CD8-positive, alpha-beta memory T cell (primary cell): ENCODE results near the gene KCNQ5. TPM values are rescaled to one million over a fixed set of nuclear protein-coding genes. Genes with fewer than 3 reads are reported as not detected.

Experiments used
- CTCF ChIA-PET: fragments of 350-600 bp; sonication (Branson Sonifier 250); formaldehyde crosslinking; loops from one replicate; lab custom pipeline; 2021; ENCODE audit warnings: antibody characterized with exemption; lab: Charles Lee
- POLR2A ChIA-PET: fragments of 350-600 bp; sonication (Branson Sonifier 250); formaldehyde crosslinking; loops from one replicate; lab custom pipeline; 2021; ENCODE audit warnings: antibody characterized with exemption; lab: Charles Lee
- DNase-seq, 5 donors: peaks; one replicate each; pipeline versions ENCODE4 v3.0.0 to v3.0.0-alpha.2; 2020 to 2022; ENCODE audit warnings: mixed read lengths in 1 of 5
- H3K27ac ChIP-seq: one replicate; pipeline ENCODE4 v1.7.0; 2013; ENCODE audit warnings: low read depth, mild to moderate bottlenecking, low read length, moderate library complexity
- H3K27me3 ChIP-seq: 2 replicates; pipeline ENCODE4 v1.7.0; 2013; ENCODE audit warnings: low read length, mild to moderate bottlenecking; ENCODE audit not compliant: insufficient read depth, poor library complexity, severe bottlenecking
- H3K36me3 ChIP-seq: 2 replicates; pipeline ENCODE4 v1.7.0; 2013; ENCODE audit warnings: mild to moderate bottlenecking, low read length, moderate library complexity; ENCODE audit not compliant: insufficient read depth
- H3K4me1 ChIP-seq: 2 replicates; pipeline ENCODE4 v1.7.0; 2013; ENCODE audit warnings: mild to moderate bottlenecking, low read length, moderate library complexity; ENCODE audit not compliant: insufficient read depth
- H3K4me3 ChIP-seq: 2 replicates; pipeline ENCODE4 v1.7.0; 2013; ENCODE audit warnings: mild to moderate bottlenecking, low read length
- H3K9me3 ChIP-seq: 2 replicates; pipeline ENCODE4 v1.7.0; 2013; ENCODE audit warnings: mild to moderate bottlenecking, low read length
- H3K27ac Mint-ChIP-seq, 8 donors: one replicate each; pipeline ENCODE4 v1.8.0; 2020 to 2021; ENCODE audit warnings: mixed read lengths in 8 of 8, mild to moderate bottlenecking in 6 of 8, inconsistent platforms in 3 of 8, moderate library complexity in 3 of 8
- H3K27me3 Mint-ChIP-seq, 2 donors: one replicate each; pipeline ENCODE4 v1.8.0; 2020 to 2021; ENCODE audit warnings: mixed read lengths in 2 of 2, mild to moderate bottlenecking in 1 of 2, moderate library complexity in 1 of 2
- H3K36me3 Mint-ChIP-seq, 3 donors: one replicate each; pipeline ENCODE4 v1.8.0; 2020 to 2021; ENCODE audit warnings: mixed read lengths in 3 of 3, inconsistent platforms in 1 of 3, mild to moderate bottlenecking in 1 of 3
- H3K4me1 Mint-ChIP-seq, 3 donors: one replicate each; pipeline ENCODE4 v1.8.0; 2020 to 2021; ENCODE audit warnings: mixed read lengths in 3 of 3, inconsistent platforms in 1 of 3, mild to moderate bottlenecking in 1 of 3
- H3K4me3 Mint-ChIP-seq, 7 donors: one replicate each; pipeline ENCODE4 v1.8.0; 2020 to 2021; ENCODE audit warnings: mixed read lengths in 7 of 7, mild to moderate bottlenecking in 6 of 7, moderate library complexity in 4 of 7, inconsistent platforms in 2 of 7
- H3K9me3 Mint-ChIP-seq, 5 donors: one replicate each; pipeline ENCODE4 v1.8.0; 2020 to 2022; ENCODE audit warnings: mixed read lengths in 5 of 5, mild to moderate bottlenecking in 3 of 5, moderate library complexity in 2 of 5, inconsistent platforms in 1 of 5
- polyA plus RNA-seq: library from polyadenylated mRNA; unstranded; fragments of 300-500 nt; fragmentation: Illumina TruSeq; gene quantifications from one replicate; pipeline ENCODE4 v1.2.3, GENCODE V29; 2021
- total RNA-seq, 2 experiments: library from RNA; stranded (reverse); gene quantifications; one replicate each; pipeline ENCODE4 v1.2.3, GENCODE V29; 2021

The KCNQ5 gene
- total and polyA plus RNA-seq, 3 experiments from 2014 or later = 0.85 to 8.5 (median 7.9) TPM

GRCh38 chr6:73030791-73031782 is 409.2 kb downstream of the KCNQ5 start:
- H3K27ac Mint-ChIP-seq = no peak overlapping the region
- H3K4me1 ChIP-seq = no peaks in the 10 kb centered on the region
- no peak overlapping the region for H3K27ac ChIP-seq
- no peak overlapping the region for H3K4me3 ChIP-seq
- no peak for DNase-seq
- no peaks in the 10 kb centered on the region for H3K27me3 Mint-ChIP-seq
- H3K36me3 ChIP-seq = no peaks in the 10 kb centered on the region
- no peaks in the 10 kb centered on the region for H3K36me3 Mint-ChIP-seq
- H3K9me3 ChIP-seq = no peaks in the 10 kb centered on the region
- POLR2A ChIA-PET = no interaction called here
- CTCF ChIA-PET = no interaction called here
- no peaks in the 10 kb centered on the region for H3K27me3 ChIP-seq
- no peaks in the 10 kb centered on the region for H3K4me1 Mint-ChIP-seq
- no peak overlapping the region for H3K4me3 Mint-ChIP-seq
- no peaks in the 10 kb centered on the region for H3K9me3 Mint-ChIP-seq

- Mint-ChIP-seq H3K4me3 (no peak overlapping the region), H3K36me3 (no peaks in the 10 kb centered on the region), H3K27me3 (no peaks in the 10 kb centered on the region), H3K9me3 (peaks cover 0 to 4% (median 0%) of the 10 kb centered on the region in 5 donors), H3K4me1 (no peaks in the 10 kb centered on the region), H3K27ac (no peak overlapping the region)
- no peak for DNase-seq
- no peak overlapping the region for H3K27ac ChIP-seq
- ChIA-PET POLR2A (no interaction called here), CTCF (no interaction called here)
- no peak overlapping the region for H3K4me3 ChIP-seq
- no peaks in the 10 kb centered on the region for H3K9me3 ChIP-seq
- H3K27me3 ChIP-seq = no peaks in the 10 kb centered on the region
- no peaks in the 10 kb centered on the region for H3K4me1 ChIP-seq
- no peaks in the 10 kb centered on the region for H3K36me3 ChIP-seq
Measured at GRCh38 chr6:73032586-73032985, 410.7 kb downstream of the KCNQ5 start.

- ChIA-PET CTCF (no interaction called here), POLR2A (no interaction called here)
- Mint-ChIP-seq H3K4me3 (no peak overlapping the region), H3K9me3 (peaks cover 3 to 24% (median 16%) of the 10 kb centered on the region in 5 donors), H3K27me3 (no peaks in the 10 kb centered on the region), H3K36me3 (peaks cover 0 to 16% (median 1%) of the 10 kb centered on the region in 3 donors), H3K4me1 (no peaks in the 10 kb centered on the region), H3K27ac (no peak overlapping the region)
- Histone ChIP-seq H3K27ac (no peak overlapping the region), H3K9me3 (no peaks in the 10 kb centered on the region), H3K27me3 (no peaks in the 10 kb centered on the region), H3K4me1 (no peaks in the 10 kb centered on the region), H3K4me3 (no peak overlapping the region), H3K36me3 (no peaks in the 10 kb centered on the region)
- DNase-seq = no peak
Measured at GRCh38 chr6:73036689-73037088, 414.8 kb downstream of the KCNQ5 start.

- no peaks in the 10 kb centered on the region for H3K27me3 Mint-ChIP-seq
- no peak for DNase-seq
- no peak overlapping the region for H3K4me3 Mint-ChIP-seq
- POLR2A ChIA-PET = no interaction called here
- Histone ChIP-seq H3K36me3 (no peaks in the 10 kb centered on the region), H3K9me3 (no peaks in the 10 kb centered on the region), H3K4me3 (no peak overlapping the region), H3K27ac (no peak overlapping the region), H3K4me1 (no peaks in the 10 kb centered on the region), H3K27me3 (no peaks in the 10 kb centered on the region)
- H3K9me3 Mint-ChIP-seq = peaks cover 3 to 24% (median 16%) of the 10 kb centered on the region in 5 donors
- H3K36me3 Mint-ChIP-seq = peaks cover 0 to 23% (median 1%) of the 10 kb centered on the region in 3 donors
- CTCF ChIA-PET = no interaction called here
- H3K27ac Mint-ChIP-seq = no peak overlapping the region
- H3K4me1 Mint-ChIP-seq = no peaks in the 10 kb centered on the region
Measured at GRCh38 chr6:73041051-73041450, 419.2 kb downstream of the KCNQ5 start.

- no peak overlapping the region for H3K27ac ChIP-seq
- no peaks in the 10 kb centered on the region for H3K4me1 ChIP-seq
- no peak overlapping the region for H3K4me3 Mint-ChIP-seq
- H3K4me3 ChIP-seq = no peak overlapping the region
- no peaks in the 10 kb centered on the region for H3K4me1 Mint-ChIP-seq
- H3K9me3 Mint-ChIP-seq = peaks cover 3 to 20% (median 15%) of the 10 kb centered on the region in 5 donors
- H3K27me3 ChIP-seq = no peaks in the 10 kb centered on the region
- H3K9me3 ChIP-seq = no peaks in the 10 kb centered on the region
- H3K36me3 Mint-ChIP-seq = peaks cover 0 to 23% (median 1%) of the 10 kb centered on the region in 3 donors
- POLR2A ChIA-PET = no interaction called here
- CTCF ChIA-PET = no interaction called here
- no peaks in the 10 kb centered on the region for H3K36me3 ChIP-seq
- H3K27me3 Mint-ChIP-seq = peaks cover 0 to 2% of the 10 kb centered on the region in 2 donors
- no peak overlapping the region for H3K27ac Mint-ChIP-seq
- DNase-seq = no peak
Measured at GRCh38 chr6:73042892-73043291, 421.0 kb downstream of the KCNQ5 start.

- Mint-ChIP-seq H3K4me3 (no peak overlapping the region), H3K4me1 (no peaks in the 10 kb centered on the region), H3K36me3 (peaks cover 0 to 27% (median 1%) of the 10 kb centered on the region in 3 donors), H3K27me3 (peaks cover 0 to 5% of the 10 kb centered on the region in 2 donors), H3K27ac (no peak overlapping the region), H3K9me3 (peaks cover 3 to 20% (median 15%) of the 10 kb centered on the region in 5 donors)
- POLR2A ChIA-PET = no interaction called here
- Histone ChIP-seq H3K36me3 (no peaks in the 10 kb centered on the region), H3K27me3 (no peaks in the 10 kb centered on the region), H3K27ac (no peak overlapping the region), H3K4me1 (no peaks in the 10 kb centered on the region), H3K4me3 (no peak overlapping the region), H3K9me3 (no peaks in the 10 kb centered on the region)
- CTCF ChIA-PET = no interaction called here
- no peak for DNase-seq
Measured at GRCh38 chr6:73043446-73043845, 421.6 kb downstream of the KCNQ5 start.

GRCh38 chr6:73045609-73046008 is 423.7 kb downstream of the KCNQ5 start:
- no peak for DNase-seq
- peaks cover 0 to 12% (median 0%) of the 10 kb centered on the region in 3 donors for H3K36me3 Mint-ChIP-seq
- ChIA-PET POLR2A (no interaction called here), CTCF (no interaction called here)
- H3K27ac ChIP-seq = no peak overlapping the region
- H3K4me1 Mint-ChIP-seq = no peaks in the 10 kb centered on the region
- H3K27ac Mint-ChIP-seq = no peak overlapping the region
- H3K27me3 Mint-ChIP-seq = peaks cover 0 to 5% of the 10 kb centered on the region in 2 donors
- no peaks in the 10 kb centered on the region for H3K9me3 ChIP-seq
- H3K27me3 ChIP-seq = no peaks in the 10 kb centered on the region
- H3K4me3 ChIP-seq = no peak overlapping the region
- no peaks in the 10 kb centered on the region for H3K36me3 ChIP-seq
- H3K4me1 ChIP-seq = no peaks in the 10 kb centered on the region
- H3K9me3 Mint-ChIP-seq = peaks cover 0 to 3% (median 0%) of the 10 kb centered on the region in 5 donors
- H3K4me3 Mint-ChIP-seq = no peak overlapping the region

GRCh38 chr6:73047801-73048200 is 425.9 kb downstream of the KCNQ5 start:
- Mint-ChIP-seq H3K27me3 (peaks cover 0 to 5% of the 10 kb centered on the region in 2 donors), H3K27ac (no peak overlapping the region), H3K4me3 (no peak overlapping the region), H3K9me3 (peaks cover 0 to 3% (median 0%) of the 10 kb centered on the region in 5 donors), H3K4me1 (peaks cover 6 to 7% (median 7%) of the 10 kb centered on the region in 3 donors), H3K36me3 (peaks cover 0 to 10% (median 0%) of the 10 kb centered on the region in 3 donors)
- no peaks in the 10 kb centered on the region for H3K27me3 ChIP-seq
- no peak for DNase-seq
- no peak overlapping the region for H3K4me3 ChIP-seq
- H3K36me3 ChIP-seq = no peaks in the 10 kb centered on the region
- no peak overlapping the region for H3K27ac ChIP-seq
- CTCF ChIA-PET = no interaction called here
- H3K4me1 ChIP-seq = no peaks in the 10 kb centered on the region
- POLR2A ChIA-PET = no interaction called here
- H3K9me3 ChIP-seq = no peaks in the 10 kb centered on the region
